ENCODE data around the gene HSD17B12. TPM values are rescaled to one million over a fixed set of nuclear protein-coding genes. Genes with fewer than 3 reads are reported as not detected.

Gene HSD17B12
- total and polyA plus RNA-seq, 2 of the 4 experiments (the other 2 are of a cell fraction), result 38.0 to 44.6 TPM

DNA sequence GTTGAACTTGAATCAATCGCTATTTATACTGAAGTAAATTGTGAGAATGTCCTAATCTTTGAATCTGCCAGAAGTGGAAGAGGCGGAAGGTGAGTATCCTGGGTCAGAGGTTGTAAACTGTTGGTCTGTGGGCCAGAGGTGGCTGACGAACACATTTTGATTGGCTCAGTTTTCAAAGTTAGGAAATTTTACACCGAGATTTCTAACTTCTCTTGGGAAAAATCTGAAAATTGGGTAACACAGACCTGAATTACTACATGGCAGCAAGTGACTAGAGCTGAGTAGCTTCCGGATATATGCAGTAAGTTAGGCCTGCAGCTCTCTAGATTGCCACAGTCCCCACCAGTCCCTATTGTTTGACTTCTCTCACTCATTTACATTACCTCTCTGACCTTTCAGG, 143.3 kb downstream of the HSD17B12 start:
- Histone ChIP-seq H3K4me3 (ENCODE audit: insufficient read depth, low read depth, low read length) (no peak overlapping the region), H3K27ac (ENCODE audit: insufficient read depth, low read length) (no peak overlapping the region), H3K79me1 (ENCODE audit: low read depth in 1 of 2, low read length in 2 of 2) (peaks cover 0 to 6% of the 10 kb centered on the region in 2 experiments; a peak in 2 of 4 replicates), H3K4me1 (ENCODE audit: control insufficient read depth, insufficient read depth, low read length) (no peaks in the 10 kb centered on the region), H3K56ac (ENCODE audit: extremely low read depth, insufficient read depth, low read length) (no peak overlapping the region), H3K9me3 (ENCODE audit: control insufficient read depth, insufficient read depth, low read length) (no peaks in the 10 kb centered on the region), H3K4ac (ENCODE audit: low read depth, low read length) (no peak overlapping the region), H2AFZ (replicated peaks; ENCODE audit: low read length, poor library complexity) (no peak overlapping the region), H2BK5ac (ENCODE audit: low read depth, low read length, poor library complexity, severe bottlenecking) (no peak overlapping the region), H2AK9ac (replicated peaks; ENCODE audit: low read depth, low read length, poor library complexity) (no peak overlapping the region), H3K23ac (ENCODE audit: low read depth, low read length) (no peak overlapping the region), H3K18ac (ENCODE audit: low read depth, low read length) (no peak overlapping the region), H4K20me1 (ENCODE audit: insufficient read depth, low read length) (no peaks in the 10 kb centered on the region), H2BK15ac (ENCODE audit: low read depth, low read length) (no peak overlapping the region), H2AK5ac (ENCODE audit: low read depth, low read length) (no peak overlapping the region), H3K4me2 (ENCODE audit: low read depth, low read length) (no peak overlapping the region), H3K14ac (replicated peaks; ENCODE audit: low read depth, low read length) (no peak overlapping the region), H4K8ac (ENCODE audit: low read depth in 2 of 2, low read length in 2 of 2) (no peak overlapping the region), H3K9me1 (ENCODE audit: insufficient read depth, low read length) (peaks cover 3% of the 10 kb centered on the region; the same call in 1 of the 2 replicates), H2BK120ac (ENCODE audit: low read depth, low read length) (no peak overlapping the region), H4K91ac (ENCODE audit: insufficient read depth, low read depth, low read length) (no peak overlapping the region), H3K9ac (ENCODE audit: low read depth, low read length) (no peak overlapping the region), H3K36me3 (ENCODE audit: control insufficient read depth, insufficient read depth, low read length) (no peaks in the 10 kb centered on the region), H4K5ac (ENCODE audit: low read depth, low read length) (no peak overlapping the region), H3K27me3 (ENCODE audit: control insufficient read depth, insufficient read depth, low read length) (no peaks in the 10 kb centered on the region), H2BK20ac (ENCODE audit: low read depth, low read length) (no peak overlapping the region)
- ChIA-PET POLR2A (ENCODE audit: unreplicated experiment) (no interaction called here), CTCF (interaction anchor here (0.6 kb wide), 1 partner anchor 351 kb away, joined by 3 read pairs; no protein-coding TSS in a partner anchor)
- in situ Hi-C loops (cut with MboI; ENCODE audit: low sequenced_read_pairs), result no loop called here
- TF ChIP-seq SMC3 (IDR thresholded peaks at IDR 0.05; ENCODE audit: low read depth, low read length), result no peak
- TF ChIP-seq POLR2A (IDR thresholded peaks at IDR 0.05; ENCODE audit: low read depth, low read length), result no peak
- TF ChIP-seq RCOR1 (IDR thresholded peaks at IDR 0.05; ENCODE audit: insufficient replicate concordance, low read length), result no peak
- TF ChIP-seq RFX5 (IDR thresholded peaks at IDR 0.05; ENCODE audit: low read depth, low read length), result no peak
- no peak for TF ChIP-seq MAFK (IDR thresholded peaks at IDR 0.05; ENCODE audit: low read depth, low read length)
- TF ChIP-seq, protein P1, sequence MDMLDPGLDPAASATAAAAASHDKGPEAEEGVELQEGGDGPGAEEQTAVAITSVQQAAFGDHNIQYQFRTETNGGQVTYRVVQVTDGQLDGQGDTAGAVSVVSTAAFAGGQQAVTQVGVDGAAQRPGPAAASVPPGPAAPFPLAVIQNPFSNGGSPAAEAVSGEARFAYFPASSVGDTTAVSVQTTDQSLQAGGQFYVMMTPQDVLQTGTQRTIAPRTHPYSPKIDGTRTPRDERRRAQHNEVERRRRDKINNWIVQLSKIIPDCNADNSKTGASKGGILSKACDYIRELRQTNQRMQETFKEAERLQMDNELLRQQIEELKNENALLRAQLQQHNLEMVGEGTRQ (IDR thresholded peaks at IDR 0.05; ENCODE audit: low read depth, low read length), result no peak
- TF ChIP-seq BHLHE40 (IDR thresholded peaks at IDR 0.05; ENCODE audit: low read depth, low read length), result no peak
- no peak for TF ChIP-seq MXI1 (IDR thresholded peaks at IDR 0.05; ENCODE audit: borderline replicate concordance, low read depth, low read length)
- TF ChIP-seq RAD21 (IDR thresholded peaks at IDR 0.05; ENCODE audit: low read length), result no peak
- TF ChIP-seq, protein P2, sequence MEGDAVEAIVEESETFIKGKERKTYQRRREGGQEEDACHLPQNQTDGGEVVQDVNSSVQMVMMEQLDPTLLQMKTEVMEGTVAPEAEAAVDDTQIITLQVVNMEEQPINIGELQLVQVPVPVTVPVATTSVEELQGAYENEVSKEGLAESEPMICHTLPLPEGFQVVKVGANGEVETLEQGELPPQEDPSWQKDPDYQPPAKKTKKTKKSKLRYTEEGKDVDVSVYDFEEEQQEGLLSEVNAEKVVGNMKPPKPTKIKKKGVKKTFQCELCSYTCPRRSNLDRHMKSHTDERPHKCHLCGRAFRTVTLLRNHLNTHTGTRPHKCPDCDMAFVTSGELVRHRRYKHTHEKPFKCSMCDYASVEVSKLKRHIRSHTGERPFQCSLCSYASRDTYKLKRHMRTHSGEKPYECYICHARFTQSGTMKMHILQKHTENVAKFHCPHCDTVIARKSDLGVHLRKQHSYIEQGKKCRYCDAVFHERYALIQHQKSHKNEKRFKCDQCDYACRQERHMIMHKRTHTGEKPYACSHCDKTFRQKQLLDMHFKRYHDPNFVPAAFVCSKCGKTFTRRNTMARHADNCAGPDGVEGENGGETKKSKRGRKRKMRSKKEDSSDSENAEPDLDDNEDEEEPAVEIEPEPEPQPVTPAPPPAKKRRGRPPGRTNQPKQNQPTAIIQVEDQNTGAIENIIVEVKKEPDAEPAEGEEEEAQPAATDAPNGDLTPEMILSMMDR (conservative IDR thresholded peaks at IDR 0.05; ENCODE audit: low read depth, low read length), result no peak
- no peak for TF ChIP-seq NFE2L2 (IDR thresholded peaks at IDR 0.05; ENCODE audit: low read depth, low read length)
- no peak for TF ChIP-seq MAZ (IDR thresholded peaks at IDR 0.05; ENCODE audit: borderline replicate concordance, low read depth, low read length)
- TF ChIP-seq, protein P3, sequence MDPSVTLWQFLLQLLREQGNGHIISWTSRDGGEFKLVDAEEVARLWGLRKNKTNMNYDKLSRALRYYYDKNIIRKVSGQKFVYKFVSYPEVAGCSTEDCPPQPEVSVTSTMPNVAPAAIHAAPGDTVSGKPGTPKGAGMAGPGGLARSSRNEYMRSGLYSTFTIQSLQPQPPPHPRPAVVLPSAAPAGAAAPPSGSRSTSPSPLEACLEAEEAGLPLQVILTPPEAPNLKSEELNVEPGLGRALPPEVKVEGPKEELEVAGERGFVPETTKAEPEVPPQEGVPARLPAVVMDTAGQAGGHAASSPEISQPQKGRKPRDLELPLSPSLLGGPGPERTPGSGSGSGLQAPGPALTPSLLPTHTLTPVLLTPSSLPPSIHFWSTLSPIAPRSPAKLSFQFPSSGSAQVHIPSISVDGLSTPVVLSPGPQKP (IDR thresholded peaks at IDR 0.05; ENCODE audit: borderline replicate concordance, low read depth, low read length), result no peak
- no peak for TF ChIP-seq CEBPB (IDR thresholded peaks at IDR 0.05; ENCODE audit: low read depth, low read length)
- TF ChIP-seq FOS (IDR thresholded peaks at IDR 0.05; ENCODE audit: low read depth, low read length), result no peak
- TF ChIP-seq CHD1 (IDR thresholded peaks at IDR 0.05; ENCODE audit: low read depth, low read length), result no peak
- 94% methylated on average over 3 of the region's 5 CpGs; no CpG with 5 or more reads in 1 of the 2 experiments for WGBS, 2 experiments (ENCODE audit: extremely low coverage in 2 of 2, insufficient read length in 1 of 2)
- no TSS peak for BruUV-seq (replicated peaks)
- intact Hi-C loops (cut with micrococcal nuclease), result no loop called here
- ATAC-seq (ENCODE audit: low read depth) (no peak), DNase-seq (no peak)
- dilution Hi-C loops (cut with HindIII; ENCODE audit: low sequenced_read_pairs, unreplicated experiment), result no loop called here

Data from IMR-90 (cell line).